GM12872 (cell line): ENCODE results near the gene CA14.

ENCODE experiments used
- TF ChIP-seq, protein P1 (sequence below): IDR thresholded peaks from 3 replicates; pipeline ENCODE4 v1.5.1; 2011; ENCODE audit warnings: low read depth, mild to moderate bottlenecking, low read length, moderate library complexity; ENCODE audit not compliant: insufficient read depth

Gene CA14

DNA sequence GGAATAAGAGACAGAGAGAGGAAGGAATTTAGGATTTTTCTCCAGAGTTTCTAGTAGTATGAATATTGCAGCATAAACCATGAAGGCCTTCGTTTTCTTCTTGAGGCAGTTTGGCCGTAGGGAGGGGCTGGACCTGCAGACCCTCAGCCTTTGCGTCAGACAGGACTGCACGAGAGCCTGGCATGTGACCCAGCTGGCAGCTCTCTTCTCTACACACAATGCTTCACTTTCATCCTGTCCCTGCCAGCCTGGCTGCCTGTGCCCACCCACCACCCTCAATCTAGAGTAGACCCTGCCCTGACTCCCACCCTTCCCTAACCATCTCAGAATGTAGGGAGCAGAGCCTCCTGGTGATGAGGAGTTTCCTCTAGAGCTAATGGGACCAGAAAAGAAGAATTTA lies 1.6 kb downstream of the CA14 start:
- TF ChIP-seq, protein P1, sequence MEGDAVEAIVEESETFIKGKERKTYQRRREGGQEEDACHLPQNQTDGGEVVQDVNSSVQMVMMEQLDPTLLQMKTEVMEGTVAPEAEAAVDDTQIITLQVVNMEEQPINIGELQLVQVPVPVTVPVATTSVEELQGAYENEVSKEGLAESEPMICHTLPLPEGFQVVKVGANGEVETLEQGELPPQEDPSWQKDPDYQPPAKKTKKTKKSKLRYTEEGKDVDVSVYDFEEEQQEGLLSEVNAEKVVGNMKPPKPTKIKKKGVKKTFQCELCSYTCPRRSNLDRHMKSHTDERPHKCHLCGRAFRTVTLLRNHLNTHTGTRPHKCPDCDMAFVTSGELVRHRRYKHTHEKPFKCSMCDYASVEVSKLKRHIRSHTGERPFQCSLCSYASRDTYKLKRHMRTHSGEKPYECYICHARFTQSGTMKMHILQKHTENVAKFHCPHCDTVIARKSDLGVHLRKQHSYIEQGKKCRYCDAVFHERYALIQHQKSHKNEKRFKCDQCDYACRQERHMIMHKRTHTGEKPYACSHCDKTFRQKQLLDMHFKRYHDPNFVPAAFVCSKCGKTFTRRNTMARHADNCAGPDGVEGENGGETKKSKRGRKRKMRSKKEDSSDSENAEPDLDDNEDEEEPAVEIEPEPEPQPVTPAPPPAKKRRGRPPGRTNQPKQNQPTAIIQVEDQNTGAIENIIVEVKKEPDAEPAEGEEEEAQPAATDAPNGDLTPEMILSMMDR, result no peak

DNA sequence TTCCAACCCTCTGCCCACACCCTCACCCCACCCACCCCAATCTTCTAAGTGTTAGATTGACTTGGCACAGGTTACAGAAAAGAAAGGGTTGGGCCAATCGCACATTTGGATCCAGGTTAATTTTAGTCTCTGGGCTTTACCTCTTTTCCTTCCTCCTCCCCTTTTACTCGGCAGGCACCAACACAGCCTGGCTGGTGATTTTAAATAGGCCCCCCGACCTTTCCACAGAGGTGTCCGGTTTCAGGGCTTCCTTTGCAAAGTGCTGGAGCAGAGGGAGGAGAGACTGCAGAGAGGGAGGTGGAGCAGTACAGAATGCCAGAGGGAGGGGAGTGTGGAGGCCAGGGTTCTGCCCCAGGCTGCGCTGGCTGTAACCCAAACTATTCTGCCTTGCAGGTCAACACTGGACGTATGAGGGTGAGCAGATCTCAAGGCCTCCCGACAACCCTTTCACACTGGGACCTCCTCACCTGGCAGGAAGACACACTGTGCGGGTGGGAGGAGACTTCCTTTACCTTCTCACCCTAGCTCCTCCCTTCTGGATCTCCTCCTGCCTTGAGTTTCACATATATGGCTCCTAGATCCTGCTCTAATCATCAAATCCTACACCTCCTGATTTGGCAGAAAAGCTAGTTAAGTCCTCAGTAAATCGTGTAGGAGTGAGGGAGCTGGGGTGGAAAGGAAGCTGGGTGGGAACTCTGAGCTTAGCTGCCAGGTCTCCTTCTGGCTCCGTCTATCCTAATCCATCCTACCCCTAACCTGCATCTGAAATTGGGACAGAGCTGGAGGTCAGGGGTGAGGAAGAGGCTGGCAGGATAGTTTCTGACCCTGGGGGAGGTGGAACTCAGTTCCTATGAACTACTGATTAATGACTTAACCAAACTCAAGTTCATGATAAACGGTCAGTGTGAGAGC lies 2.4 kb downstream of the CA14 start:
- TF ChIP-seq, protein P1, result no peak

DNA sequence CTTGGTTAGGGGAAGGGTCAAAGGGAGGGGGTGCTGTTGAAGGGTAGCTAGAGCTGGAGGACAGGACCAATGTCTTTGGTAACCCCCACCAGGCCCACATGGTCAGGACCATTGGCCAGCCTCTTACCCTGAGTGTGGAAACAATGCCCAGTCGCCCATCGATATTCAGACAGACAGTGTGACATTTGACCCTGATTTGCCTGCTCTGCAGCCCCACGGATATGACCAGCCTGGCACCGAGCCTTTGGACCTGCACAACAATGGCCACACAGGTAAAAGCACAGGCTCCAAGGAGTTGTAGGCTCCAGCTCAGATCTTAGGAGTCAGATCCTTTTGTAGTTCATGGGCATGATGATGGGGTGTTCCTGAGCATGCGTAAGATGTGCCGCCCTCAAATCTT lies 3.8 kb downstream of the CA14 start:
- TF ChIP-seq, protein P1, result no peak

DNA sequence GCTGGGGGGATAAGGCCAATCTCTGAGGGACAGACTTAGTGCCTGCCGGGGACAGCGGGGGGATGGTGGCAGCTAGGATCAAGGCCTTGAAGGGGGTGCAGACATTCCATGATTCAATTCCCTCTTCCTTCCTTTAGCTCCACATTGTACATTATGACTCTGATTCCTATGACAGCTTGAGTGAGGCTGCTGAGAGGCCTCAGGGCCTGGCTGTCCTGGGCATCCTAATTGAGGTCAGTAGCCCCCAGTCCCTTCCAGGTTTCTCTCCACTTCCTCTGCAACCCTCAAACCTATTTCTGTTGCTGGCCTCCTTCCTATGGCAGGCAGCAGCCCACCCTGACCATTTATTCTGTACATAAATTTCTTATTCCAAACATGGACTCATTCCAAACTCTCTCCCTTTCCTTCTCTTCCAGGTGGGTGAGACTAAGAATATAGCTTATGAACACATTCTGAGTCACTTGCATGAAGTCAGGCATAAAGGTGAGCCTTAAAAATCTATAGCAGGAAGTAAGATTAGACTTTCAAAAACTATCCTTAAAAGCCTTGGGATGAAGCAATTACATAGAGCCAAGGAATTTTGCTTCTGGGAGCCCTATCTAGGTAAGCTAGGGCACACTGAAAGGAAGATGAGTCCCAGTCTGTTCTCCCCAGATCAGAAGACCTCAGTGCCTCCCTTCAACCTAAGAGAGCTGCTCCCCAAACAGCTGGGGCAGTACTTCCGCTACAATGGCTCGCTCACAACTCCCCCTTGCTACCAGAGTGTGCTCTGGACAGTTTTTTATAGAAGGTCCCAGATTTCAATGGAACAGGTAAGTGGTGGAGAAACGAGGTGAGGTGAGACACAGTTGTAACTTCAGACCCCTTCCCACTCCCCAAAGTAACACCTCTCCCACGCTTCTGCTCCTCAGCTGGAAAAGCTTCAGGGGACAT lies 5.1 kb downstream of the CA14 start:
- TF ChIP-seq, protein P1, result no peak

DNA sequence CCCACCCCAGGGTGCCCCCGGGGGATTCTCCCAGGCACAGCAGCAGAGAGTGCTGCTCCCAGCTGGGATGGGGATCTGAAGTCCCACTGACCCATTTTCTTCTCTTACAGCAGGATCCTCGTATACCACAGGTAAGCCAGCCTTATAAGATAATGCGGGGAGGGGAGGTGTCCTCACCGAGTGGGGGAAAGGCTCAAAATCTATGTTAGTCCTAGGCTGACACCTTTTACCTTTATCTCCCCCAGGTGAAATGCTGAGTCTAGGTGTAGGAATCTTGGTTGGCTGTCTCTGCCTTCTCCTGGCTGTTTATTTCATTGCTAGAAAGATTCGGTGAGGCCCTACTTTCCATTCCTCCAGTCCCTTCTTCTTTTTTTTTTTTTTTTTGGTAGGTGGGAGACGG lies 6.0 kb downstream of the CA14 start:
- TF ChIP-seq, protein P1, result no peak

DNA sequence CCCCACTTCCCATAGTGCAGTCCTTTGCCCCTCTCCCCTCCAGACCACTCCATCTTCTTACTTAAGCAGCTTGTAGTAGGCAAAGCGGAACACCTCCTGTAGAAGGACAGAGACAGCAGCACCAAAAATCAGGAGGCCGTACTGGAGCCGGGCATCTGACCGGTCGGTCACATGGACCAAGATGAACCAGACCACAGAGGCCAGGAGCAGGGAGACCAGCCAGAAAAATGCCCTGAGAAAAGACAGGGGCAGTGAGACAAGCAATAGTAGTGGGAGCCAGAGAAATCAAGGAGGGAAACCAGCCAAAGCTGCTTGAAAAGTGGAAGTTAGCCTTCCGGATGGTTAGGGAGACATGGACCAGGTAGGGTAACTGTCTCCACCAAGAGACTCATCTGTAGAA lies 10.3 kb downstream of the CA14 start:
- TF ChIP-seq, protein P1, result no peak

DNA sequence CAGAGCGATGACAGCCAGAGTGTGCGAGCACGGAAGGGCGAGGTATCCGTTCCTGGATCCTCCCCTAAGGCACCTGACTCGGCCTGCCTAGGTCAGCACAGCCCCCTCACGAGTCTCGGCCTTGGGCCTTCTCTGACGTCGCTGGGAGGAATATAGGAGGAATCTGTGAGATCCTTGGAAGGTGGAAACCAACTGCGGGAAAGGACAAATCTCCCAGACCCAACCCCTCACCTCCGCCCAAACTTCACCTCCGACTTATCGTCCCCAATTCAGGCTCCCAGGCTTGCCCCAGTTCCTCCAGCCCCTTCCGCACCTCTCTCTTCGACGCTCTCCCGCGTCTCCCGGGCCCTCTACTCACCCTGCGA lies 10.7 kb downstream of the CA14 start:
- TF ChIP-seq, protein P1, result no peak
